8988T (cell line): ENCODE data around the gene CWC15.

ENCODE experiments used
- DNase-seq: peaks from one replicate; pipeline ENCODE4 v3.0.0; 2011

The CWC15 gene

GRCh38 chr11:94912806-94913205 lies 60.5 kb downstream of the CWC15 start:
- no peak for DNase-seq
